ENCODE data around the gene ECT2.

DNA sequence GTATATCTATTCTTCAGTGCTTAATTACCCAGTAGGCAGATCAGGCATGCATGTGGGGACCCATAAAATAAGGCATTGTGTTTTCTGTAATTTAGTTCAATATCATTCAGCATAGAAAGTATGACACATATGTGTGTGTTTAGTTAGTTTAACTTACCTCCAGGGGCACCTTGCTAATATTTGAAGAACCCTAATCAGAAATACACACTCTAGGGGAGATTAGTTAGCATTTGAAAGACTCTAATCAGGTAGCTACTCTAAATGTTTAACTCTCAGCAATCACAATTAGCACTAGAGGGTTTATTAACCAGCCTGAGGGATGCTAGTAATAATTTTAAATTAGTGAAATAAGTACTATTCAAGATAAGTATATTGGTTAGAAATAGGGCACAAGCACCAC, 104.5 kb downstream of the ECT2 start:
- TF ChIP-seq, protein P1, sequence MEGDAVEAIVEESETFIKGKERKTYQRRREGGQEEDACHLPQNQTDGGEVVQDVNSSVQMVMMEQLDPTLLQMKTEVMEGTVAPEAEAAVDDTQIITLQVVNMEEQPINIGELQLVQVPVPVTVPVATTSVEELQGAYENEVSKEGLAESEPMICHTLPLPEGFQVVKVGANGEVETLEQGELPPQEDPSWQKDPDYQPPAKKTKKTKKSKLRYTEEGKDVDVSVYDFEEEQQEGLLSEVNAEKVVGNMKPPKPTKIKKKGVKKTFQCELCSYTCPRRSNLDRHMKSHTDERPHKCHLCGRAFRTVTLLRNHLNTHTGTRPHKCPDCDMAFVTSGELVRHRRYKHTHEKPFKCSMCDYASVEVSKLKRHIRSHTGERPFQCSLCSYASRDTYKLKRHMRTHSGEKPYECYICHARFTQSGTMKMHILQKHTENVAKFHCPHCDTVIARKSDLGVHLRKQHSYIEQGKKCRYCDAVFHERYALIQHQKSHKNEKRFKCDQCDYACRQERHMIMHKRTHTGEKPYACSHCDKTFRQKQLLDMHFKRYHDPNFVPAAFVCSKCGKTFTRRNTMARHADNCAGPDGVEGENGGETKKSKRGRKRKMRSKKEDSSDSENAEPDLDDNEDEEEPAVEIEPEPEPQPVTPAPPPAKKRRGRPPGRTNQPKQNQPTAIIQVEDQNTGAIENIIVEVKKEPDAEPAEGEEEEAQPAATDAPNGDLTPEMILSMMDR (IDR thresholded peaks at IDR 0.05; ENCODE audit: control extremely low read depth in 1 of 3, insufficient read depth in 1 of 3, low read depth in 1 of 3, low read length in 3 of 3) = no peak
- TF ChIP-seq EZH2 (IDR thresholded peaks at IDR 0.05; ENCODE audit: low read depth, low read length, severe bottlenecking) (no peak), SIN3A (conservative IDR thresholded peaks at IDR 0.05 in 1 of 2, IDR thresholded peaks at IDR 0.05 in 1 of 2; ENCODE audit: low read depth in 1 of 2, low read length in 2 of 2) (no peak), POLR2A (IDR thresholded peaks at IDR 0.05; ENCODE audit: control extremely low read depth in 1 of 2, low read depth in 2 of 2, low read length in 2 of 2) (no peak), TEAD4 (IDR thresholded peaks at IDR 0.05; ENCODE audit: low read depth, low read length) (no peak), YY1 (IDR thresholded peaks at IDR 0.05; ENCODE audit: low read depth, low read length) (no peak), POLR2AphosphoS5 (IDR thresholded peaks at IDR 0.05; ENCODE audit: low read depth, low read length) (no peak), JUND (IDR thresholded peaks at IDR 0.05; ENCODE audit: low read length) (no peak), RAD21 (IDR thresholded peaks at IDR 0.05 in 1 of 2, conservative IDR thresholded peaks at IDR 0.05 in 1 of 2; ENCODE audit: low read depth in 2 of 2, low read length in 2 of 2) (no peak), CEBPB (IDR thresholded peaks at IDR 0.05; ENCODE audit: low read depth, low read length) (no peak), EP300 (IDR thresholded peaks at IDR 0.05; ENCODE audit: borderline replicate concordance in 1 of 2, low read depth in 2 of 2, low read length in 2 of 2) (no peak), CBX8 (IDR thresholded peaks at IDR 0.05; ENCODE audit: borderline replicate concordance, low read depth, low read length) (no peak), TCF12 (IDR thresholded peaks at IDR 0.05; ENCODE audit: low read depth, low read length) (no peak)
